ENCODE measurements around the gene RGMB.

The RGMB gene

GRCh38 chr5:98771382-98772109 is 1.9 kb upstream of the RGMB start:
- Mint-ChIP-seq H3K4me1 (peaks cover 44% of the 10 kb centered on the region), H3K36me3 (no peaks in the 10 kb centered on the region), H3K27me3 (peaks cover 6% of the 10 kb centered on the region), H3K9me3 (no peaks in the 10 kb centered on the region), H3K4me3 (peak overlapping the region; percentile 97), H3K27ac (peak overlapping the region; percentile 68)
- ATAC-seq (ENCODE audit: low read depth) (peak; percentile 10), DNase-seq (ENCODE audit: low spot score in 2 of 2) (peak; percentile 47 to 72)

DNA sequence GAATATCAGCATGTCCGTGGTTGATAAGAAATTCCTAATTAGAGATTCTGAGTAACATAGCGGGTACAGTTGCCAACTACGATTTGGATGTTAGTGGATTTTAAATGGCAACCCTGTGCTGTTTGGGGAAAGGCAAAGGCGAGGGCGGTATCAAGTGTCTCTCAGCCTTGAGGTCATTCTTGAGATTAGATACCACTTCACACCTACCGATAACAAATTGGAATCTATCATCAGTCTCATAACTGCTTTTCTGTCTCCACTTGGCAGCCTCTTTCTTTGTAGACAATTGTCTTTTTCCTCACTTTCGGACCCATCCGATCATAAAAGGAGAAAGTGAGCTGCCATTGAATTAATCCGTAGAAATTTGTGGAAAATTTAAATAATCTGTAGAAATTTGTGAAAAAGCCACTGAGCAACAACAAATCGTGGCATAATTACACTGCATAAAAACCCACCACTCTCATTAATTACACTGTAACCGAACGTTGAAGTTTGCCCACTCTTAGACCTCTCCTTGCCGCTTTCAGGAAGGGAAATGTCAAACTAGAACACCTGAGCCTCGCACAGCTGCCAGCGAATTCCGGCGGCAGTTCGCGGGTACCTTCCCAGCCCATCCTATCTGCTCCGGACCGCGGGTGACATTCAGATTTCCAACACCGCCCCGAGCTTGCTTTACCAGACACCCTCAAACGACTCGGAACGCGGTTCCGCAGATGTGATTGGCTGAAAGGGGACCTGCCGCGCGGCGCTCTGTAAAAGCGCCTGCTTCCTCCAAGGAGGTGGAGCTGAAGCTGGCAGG is 849 bp upstream of the RGMB start:
- ATAC-seq (ENCODE audit: low read depth) (peak; percentile 24), DNase-seq (ENCODE audit: low spot score in 2 of 2) (peak in 1 of 2 donors; percentile 30)
- Mint-ChIP-seq H3K9me3 (no peaks in the 10 kb centered on the region), H3K4me3 (peak overlapping the region; percentile 93), H3K36me3 (no peaks in the 10 kb centered on the region), H3K4me1 (peaks cover 45% of the 10 kb centered on the region), H3K27me3 (peaks cover 3% of the 10 kb centered on the region), H3K27ac (peak overlapping the region; percentile 82)

DNA sequence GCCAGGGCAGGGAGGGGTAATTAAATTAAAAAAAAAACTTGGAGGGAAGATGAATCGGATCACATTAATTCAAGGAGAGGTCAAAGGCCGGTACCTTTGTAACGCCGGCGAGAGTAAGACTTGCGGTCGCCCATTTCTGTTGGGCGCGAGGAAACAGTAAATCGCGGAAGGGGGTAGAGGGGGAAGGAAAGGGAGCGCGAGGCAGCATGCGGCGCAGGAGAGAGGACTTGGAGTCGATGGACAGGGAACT is 324 bp upstream of the RGMB start:
- H3K27me3 Mint-ChIP-seq = peaks cover 3% of the 10 kb centered on the region

GRCh38 chr5:98774192-98775033 is 950 bp downstream of the RGMB start:
- H3K27me3 Mint-ChIP-seq = no peaks in the 10 kb centered on the region
- peak overlapping the region; percentile 93 for H3K4me3 Mint-ChIP-seq
- H3K27ac Mint-ChIP-seq = peak overlapping the region; percentile 82
- peak in 1 of 2 donors; percentile 40 for DNase-seq (ENCODE audit: low spot score in 2 of 2)
- ATAC-seq (ENCODE audit: low read depth) = peak; percentile 16
- H3K36me3 Mint-ChIP-seq = no peaks in the 10 kb centered on the region
- no peaks in the 10 kb centered on the region for H3K9me3 Mint-ChIP-seq
- peaks cover 38% of the 10 kb centered on the region for H3K4me1 Mint-ChIP-seq

More for the DNA sequence above, 324 bp upstream of the RGMB start:
- peaks cover 43% of the 10 kb centered on the region for H3K4me1 Mint-ChIP-seq
- H3K9me3 Mint-ChIP-seq = no peaks in the 10 kb centered on the region
- no peaks in the 10 kb centered on the region for H3K36me3 Mint-ChIP-seq
- ATAC-seq (ENCODE audit: low read depth) (no peak), DNase-seq (ENCODE audit: low spot score in 2 of 2) (no peak)
- peak overlapping the region; percentile 82 for H3K27ac Mint-ChIP-seq
- peak overlapping the region; percentile 93 for H3K4me3 Mint-ChIP-seq

- Mint-ChIP-seq H3K4me1 (peaks cover 35% of the 10 kb centered on the region), H3K36me3 (peaks cover 2% of the 10 kb centered on the region), H3K27ac (peak overlapping the region; percentile 82), H3K27me3 (no peaks in the 10 kb centered on the region), H3K9me3 (no peaks in the 10 kb centered on the region), H3K4me3 (peak overlapping the region; percentile 93)
- DNase-seq (ENCODE audit: low spot score in 2 of 2) (no peak), ATAC-seq (ENCODE audit: low read depth) (no peak)
These were observed 2.0 kb downstream of the RGMB start for GRCh38 chr5:98775246-98776065.

GRCh38 chr5:98776066-98776705 is 2.7 kb downstream of the RGMB start:
- H3K27me3 Mint-ChIP-seq = no peaks in the 10 kb centered on the region
- DNase-seq (ENCODE audit: low spot score in 2 of 2) = no peak

DNA sequence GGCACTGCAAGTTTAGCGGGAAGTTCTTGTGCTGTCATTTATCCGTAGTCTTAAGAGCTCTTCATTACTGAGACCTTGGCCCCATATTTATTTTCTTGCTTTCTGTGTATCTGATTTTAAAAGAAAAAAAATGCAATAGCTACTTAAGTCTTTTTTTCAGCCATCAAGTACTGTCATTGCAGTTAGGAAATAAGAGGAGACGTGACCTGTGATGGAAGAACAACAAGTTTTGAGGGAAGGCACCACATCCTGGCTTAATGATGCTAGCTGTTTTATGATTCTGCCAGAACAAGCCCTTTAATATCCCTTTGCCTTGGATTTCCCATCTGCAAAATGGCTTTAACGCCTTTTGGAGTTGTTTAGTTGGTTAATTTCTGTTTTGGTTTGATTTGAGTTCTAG is 3.8 kb downstream of the RGMB start:
- ATAC-seq (ENCODE audit: low read depth) = no peak
- no peak overlapping the region for H3K27ac Mint-ChIP-seq
- H3K4me3 Mint-ChIP-seq = no peak overlapping the region
- H3K9me3 Mint-ChIP-seq = no peaks in the 10 kb centered on the region
- no peak for DNase-seq (ENCODE audit: low spot score in 2 of 2)
- H3K36me3 Mint-ChIP-seq = peaks cover 4% of the 10 kb centered on the region
- peaks cover 24% of the 10 kb centered on the region for H3K4me1 Mint-ChIP-seq
- no peaks in the 10 kb centered on the region for H3K27me3 Mint-ChIP-seq

More at GRCh38 chr5:98776066-98776705, 2.7 kb downstream of the RGMB start:
- Mint-ChIP-seq H3K4me1 (peaks cover 30% of the 10 kb centered on the region), H3K9me3 (no peaks in the 10 kb centered on the region), H3K27ac (no peak overlapping the region), H3K4me3 (peak overlapping the region; percentile 5), H3K36me3 (peaks cover 2% of the 10 kb centered on the region)
- no peak for ATAC-seq (ENCODE audit: low read depth)

DNA sequence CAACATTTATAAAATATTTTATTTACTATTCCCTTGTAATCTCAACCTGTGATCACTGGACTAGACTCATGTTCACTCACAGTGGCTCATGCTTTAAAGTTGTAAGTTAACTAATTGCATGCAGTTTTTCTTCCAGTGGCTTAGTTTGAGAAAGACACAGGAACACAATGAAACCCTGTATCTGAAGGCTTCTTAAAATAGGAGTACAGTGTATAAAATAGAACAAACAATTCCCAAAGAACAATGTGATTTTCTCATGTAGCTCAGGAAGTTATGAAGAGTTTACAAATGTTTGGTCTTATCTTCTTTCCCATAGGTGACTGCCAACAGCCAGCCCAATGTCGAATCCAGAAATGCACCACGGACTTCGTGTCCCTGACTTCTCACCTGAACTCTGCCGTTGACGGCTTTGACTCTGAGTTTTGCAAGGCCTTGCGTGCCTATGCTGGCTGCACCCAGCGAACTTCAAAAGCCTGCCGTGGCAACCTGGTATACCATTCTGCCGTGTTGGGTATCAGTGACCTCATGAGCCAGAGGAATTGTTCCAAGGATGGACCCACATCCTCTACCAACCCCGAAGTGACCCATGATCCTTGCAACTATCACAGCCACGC is 5.9 kb downstream of the RGMB start:
- Mint-ChIP-seq H3K36me3 (peaks cover 6% of the 10 kb centered on the region), H3K9me3 (no peaks in the 10 kb centered on the region), H3K27me3 (no peaks in the 10 kb centered on the region), H3K4me1 (peaks cover 27% of the 10 kb centered on the region), H3K4me3 (no peak overlapping the region), H3K27ac (no peak overlapping the region)
- DNase-seq (ENCODE audit: low spot score in 2 of 2) (no peak), ATAC-seq (ENCODE audit: low read depth) (no peak)

DNA sequence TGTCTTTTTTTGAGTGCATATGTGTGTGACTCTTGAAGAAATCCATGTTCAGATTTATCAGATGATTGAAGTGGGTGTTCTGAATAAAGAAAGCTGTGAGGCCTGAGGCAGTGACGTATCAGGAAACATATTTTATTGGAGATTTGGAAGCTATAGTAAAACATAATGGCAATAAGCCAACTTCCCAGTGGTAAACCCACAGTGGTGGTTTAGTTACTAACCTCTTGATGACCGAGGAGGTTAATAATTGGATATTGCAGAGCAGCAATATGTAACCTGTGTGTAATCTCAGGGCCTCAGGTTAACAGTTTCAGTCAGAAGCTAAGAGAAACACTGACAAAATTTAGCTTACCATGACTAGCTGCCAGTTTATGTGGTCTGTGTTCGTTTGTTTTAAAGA is 6.9 kb downstream of the RGMB start:
- no peaks in the 10 kb centered on the region for H3K9me3 Mint-ChIP-seq
- ATAC-seq (ENCODE audit: low read depth) = no peak
- peaks cover 6% of the 10 kb centered on the region for H3K36me3 Mint-ChIP-seq
- no peaks in the 10 kb centered on the region for H3K27me3 Mint-ChIP-seq
- no peak for DNase-seq (ENCODE audit: low spot score in 2 of 2)
- H3K4me3 Mint-ChIP-seq = no peak overlapping the region
- no peak overlapping the region for H3K27ac Mint-ChIP-seq
- H3K4me1 Mint-ChIP-seq = peaks cover 29% of the 10 kb centered on the region

DNA sequence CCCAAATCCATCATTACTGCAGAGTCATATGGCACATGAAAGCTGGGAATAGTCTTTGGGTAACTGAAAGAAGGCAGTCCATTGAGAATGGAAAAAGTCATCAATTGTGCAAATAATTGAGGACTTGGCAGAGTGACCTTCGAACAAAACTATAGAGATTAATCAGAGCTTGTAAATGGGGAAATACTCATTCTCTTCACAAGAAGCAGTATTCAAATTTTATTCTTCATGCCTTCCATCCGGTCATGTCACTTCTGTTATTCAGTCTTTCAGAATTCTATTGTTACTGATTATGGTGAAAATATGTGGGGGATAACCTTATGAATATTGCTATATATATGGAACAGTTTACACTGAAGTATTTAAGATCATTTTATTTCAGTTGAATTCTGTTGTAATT is 8.1 kb downstream of the RGMB start:
- Mint-ChIP-seq H3K4me3 (no peak overlapping the region), H3K9me3 (no peaks in the 10 kb centered on the region), H3K4me1 (peaks cover 29% of the 10 kb centered on the region), H3K27me3 (no peaks in the 10 kb centered on the region), H3K36me3 (peaks cover 8% of the 10 kb centered on the region), H3K27ac (no peak overlapping the region)
- DNase-seq (ENCODE audit: low spot score in 2 of 2) = no peak
- no peak for ATAC-seq (ENCODE audit: low read depth)

GRCh38 chr5:98781964-98782363 is 8.5 kb downstream of the RGMB start:
- Mint-ChIP-seq H3K4me3 (no peak overlapping the region), H3K4me1 (peaks cover 29% of the 10 kb centered on the region), H3K36me3 (peaks cover 8% of the 10 kb centered on the region), H3K27me3 (no peaks in the 10 kb centered on the region), H3K9me3 (no peaks in the 10 kb centered on the region), H3K27ac (no peak overlapping the region)
- DNase-seq (ENCODE audit: low spot score in 2 of 2) (no peak), ATAC-seq (ENCODE audit: low read depth) (no peak)

DNA sequence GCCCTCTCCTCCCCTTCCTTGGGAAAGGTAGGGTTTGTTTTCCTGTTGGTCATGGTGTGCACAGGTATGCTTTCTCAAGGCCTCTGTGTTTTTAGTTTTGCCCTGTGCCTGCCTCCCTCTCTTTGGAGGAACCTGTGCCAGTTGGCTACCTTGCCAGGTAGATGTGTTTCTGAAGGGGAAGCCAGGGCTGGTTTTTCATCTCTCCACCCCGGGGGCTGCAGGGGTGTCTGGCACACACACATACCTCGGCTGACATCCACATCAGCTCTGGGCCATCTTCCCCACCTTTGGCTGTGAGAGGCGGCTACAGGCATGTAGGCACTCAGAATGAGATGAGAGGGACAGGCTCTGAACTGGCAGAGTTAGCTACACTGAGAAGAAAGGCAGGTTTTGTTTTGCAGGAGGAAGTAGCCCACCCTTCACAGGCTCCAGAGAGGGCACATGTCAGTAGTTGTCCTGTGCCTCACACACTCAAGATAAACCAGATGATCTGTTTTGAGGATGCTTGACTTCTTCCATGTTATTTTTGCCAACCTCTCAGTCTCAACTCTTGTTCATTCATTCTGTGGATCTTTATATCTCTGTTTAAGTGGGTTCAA is 9.7 kb downstream of the RGMB start:
- no peak overlapping the region for H3K27ac Mint-ChIP-seq
- peaks cover 14% of the 10 kb centered on the region for H3K36me3 Mint-ChIP-seq
- no peaks in the 10 kb centered on the region for H3K27me3 Mint-ChIP-seq
- no peak overlapping the region for H3K4me3 Mint-ChIP-seq
- H3K9me3 Mint-ChIP-seq = no peaks in the 10 kb centered on the region
- ATAC-seq (ENCODE audit: low read depth) (no peak), DNase-seq (ENCODE audit: low spot score in 2 of 2) (no peak)
- H3K4me1 Mint-ChIP-seq = peaks cover 31% of the 10 kb centered on the region

Data from memory B cell (primary cell).